Prostate gland (tissue), 2 donors: Measurements from ENCODE around the gene NDUFAF4. TPM values are rescaled to one million over a fixed set of nuclear protein-coding genes. Genes with fewer than 3 reads are reported as not detected.

ENCODE experiments used
- DNase-seq: peaks from one replicate; pipeline ENCODE4 v3.0.0-alpha.2; 2019; ENCODE audit warnings: low spot score
- H3K27ac ChIP-seq, 2 donors: fragments of 200-600 bp; sonication (generic); 2 replicates each; pipeline ENCODE4 v1.5.1; 2017 to 2019
- H3K27me3 ChIP-seq: fragments of 200-600 bp; sonication (generic); replicated peaks from 2 replicates; pipeline ENCODE4 v1.5.1; 2019; ENCODE audit not compliant: insufficient read depth
- H3K36me3 ChIP-seq, 2 donors: fragments of 200-600 bp; sonication (generic); 1 replicate in 1 of 2; 2 replicates in 1 of 2; pipeline versions ENCODE4 v1.5.1 to v1.8.1; 2017 to 2019
- H3K4me1 ChIP-seq: fragments of 200-600 bp; sonication (generic); replicated peaks from 2 replicates; pipeline ENCODE4 v1.5.1; 2019
- H3K4me3 ChIP-seq, 2 donors: fragments of 200-600 bp; sonication (generic); 2 replicates each; pipeline ENCODE4 v1.5.1; 2017 to 2019
- H3K9me3 ChIP-seq: fragments of 200-600 bp; sonication (generic); 2 replicates; pipeline ENCODE4 v1.5.1; 2017
- CTCF ChIP-seq, 4 experiments: fragments of 200-600 bp in 2 of 4; fragments of 450-650 bp in 2 of 4; sonication (generic) in 2 of 4; IDR thresholded peaks; 1 replicate in 3 of 4; 2 replicates in 1 of 4; pipeline ENCODE4 v1.5.1; 2016 to 2019; ENCODE audit warnings: antibody characterized with exemption in 4 of 4, mild to moderate bottlenecking in 2 of 4, moderate library complexity in 2 of 4
- POLR2A ChIP-seq: fragments of 450-650 bp; IDR thresholded peaks from one replicate; pipeline ENCODE4 v1.6.1; 2016; ENCODE audit warnings: antibody characterized with exemption, mild to moderate bottlenecking
- POLR2AphosphoS5 ChIP-seq: sonication (generic); formaldehyde crosslinking; IDR thresholded peaks from one replicate; pipeline ENCODE4 v1.6.1; 2017; ENCODE audit warnings: antibody characterized with exemption
- WGBS: methylation state at CpG from one replicate; pipeline ENCODE4 v1.1.5; 2018; 5-methylcytosine and 5-hydroxymethylcytosine counted together
- intact Hi-C: fragments of 100-400 bp; cut with DNase I; formaldehyde crosslinking; loops from one replicate; pipeline ENCODE4 v1.14.2; 2022
- total RNA-seq, 2 donors: library from RNA; depleted of rRNA; stranded (reverse); fragments of >200 nt; gene quantifications; one replicate each; pipeline ENCODE4 v1.1.0, GENCODE V29; 2016

The NDUFAF4 gene
- total RNA-seq, 2 donors from 2014 or later = 15.6 to 29.9 TPM

- WGBS = 52% methylated on average over 1 of the region's 1 CpG
- Histone ChIP-seq H3K27me3 (no peaks in the 10 kb centered on the region), H3K4me3 (no peak overlapping the region), H3K36me3 (no peaks in the 10 kb centered on the region), H3K9me3 (no peaks in the 10 kb centered on the region), H3K27ac (no peak overlapping the region), H3K4me1 (no peaks in the 10 kb centered on the region)
- no peak for DNase-seq
- TF ChIP-seq POLR2A = no peak
- no peak for TF ChIP-seq POLR2AphosphoS5
- TF ChIP-seq CTCF (IDR thresholded peaks at IDR 0.05) = no peak
- intact Hi-C loops = no loop called here
Observed at GRCh38 chr6:96862560-96862959, 35.1 kb downstream of the NDUFAF4 start.

- no peaks in the 10 kb centered on the region for H3K27me3 ChIP-seq
- no peak overlapping the region for H3K4me3 ChIP-seq
- H3K27ac ChIP-seq = no peak overlapping the region
- H3K9me3 ChIP-seq = no peaks in the 10 kb centered on the region
- no peak for DNase-seq
- no peaks in the 10 kb centered on the region for H3K36me3 ChIP-seq
- TF ChIP-seq CTCF (IDR thresholded peaks at IDR 0.05) (no peak), POLR2AphosphoS5 (no peak), POLR2A (no peak)
- intact Hi-C loops = no loop called here
- H3K4me1 ChIP-seq = no peaks in the 10 kb centered on the region
Observed at GRCh38 chr6:96861588-96861987, 36.1 kb downstream of the NDUFAF4 start.

GRCh38 chr6:96856856-96857255 is 40.8 kb downstream of the NDUFAF4 start:
- Histone ChIP-seq H3K4me3 (no peak overlapping the region), H3K36me3 (no peaks in the 10 kb centered on the region), H3K27me3 (no peaks in the 10 kb centered on the region), H3K27ac (no peak overlapping the region), H3K9me3 (no peaks in the 10 kb centered on the region), H3K4me1 (no peaks in the 10 kb centered on the region)
- whole genome bisulfite sequencing = 6% methylated on average over 1 of the region's 1 CpG
- intact Hi-C loops = no loop called here
- TF ChIP-seq POLR2A (no peak), POLR2AphosphoS5 (no peak), CTCF (IDR thresholded peaks at IDR 0.05) (no peak)
- DNase-seq = no peak

- no peak for DNase-seq
- WGBS = 88% methylated on average over 2 of the region's 2 CpGs
- Histone ChIP-seq H3K36me3 (no peaks in the 10 kb centered on the region), H3K4me3 (no peak overlapping the region), H3K27me3 (no peaks in the 10 kb centered on the region), H3K9me3 (no peaks in the 10 kb centered on the region), H3K27ac (no peak overlapping the region), H3K4me1 (no peaks in the 10 kb centered on the region)
- intact Hi-C loops = no loop called here
- TF ChIP-seq POLR2A (no peak), CTCF (IDR thresholded peaks at IDR 0.05) (no peak), POLR2AphosphoS5 (no peak)
Observed at GRCh38 chr6:96853083-96853482, 44.6 kb downstream of the NDUFAF4 start.

- no peak for TF ChIP-seq POLR2AphosphoS5
- TF ChIP-seq POLR2A = no peak
- TF ChIP-seq CTCF (IDR thresholded peaks at IDR 0.05) = no peak
- Histone ChIP-seq H3K27ac (no peak overlapping the region), H3K36me3 (no peaks in the 10 kb centered on the region), H3K27me3 (no peaks in the 10 kb centered on the region), H3K4me1 (no peaks in the 10 kb centered on the region), H3K4me3 (no peak overlapping the region), H3K9me3 (no peaks in the 10 kb centered on the region)
- WGBS = 93% methylated on average over 3 of the region's 3 CpGs
- intact Hi-C loops = no loop called here
- no peak for DNase-seq
Observed at GRCh38 chr6:96852605-96853004, 45.1 kb downstream of the NDUFAF4 start.
